HG03039 (cell line): ENCODE data around the gene ITK.
A peak's percentile ranks its signal among the peaks of the same experiment; 100 is the strongest.

Experiments used
- ATAC-seq: cut with Tn5 transposase; IDR thresholded peaks from one replicate; pipeline ENCODE4 v1.9.1; 2021; ENCODE audit warnings: mild to moderate bottlenecking, moderate library complexity; ENCODE audit not compliant: unreplicated experiment

Gene ITK

GRCh38 chr5:157278319-157279037 is 97.8 kb downstream of the ITK start:
- no peak for ATAC-seq

GRCh38 chr5:157279605-157280239 is 99.1 kb downstream of the ITK start:
- no peak for ATAC-seq

GRCh38 chr5:157280927-157281326 is 100.3 kb downstream of the ITK start:
- ATAC-seq, result no peak

- no peak for ATAC-seq
Measured at GRCh38 chr5:157282150-157282549, 101.5 kb downstream of the ITK start.

GRCh38 chr5:157283434-157283833 is 102.8 kb downstream of the ITK start:
- peak; percentile 95 for ATAC-seq

- no peak for ATAC-seq
Measured at GRCh38 chr5:157284458-157285212, 104.0 kb downstream of the ITK start.

GRCh38 chr5:157285310-157286035 is 104.8 kb downstream of the ITK start:
- no peak for ATAC-seq

- ATAC-seq, result no peak
Measured at GRCh38 chr5:157286761-157287211, 106.1 kb downstream of the ITK start.

- no peak for ATAC-seq
Measured at GRCh38 chr5:157288405-157289163, 107.9 kb downstream of the ITK start.

- no peak for ATAC-seq
Measured at GRCh38 chr5:157289164-157289819, 108.7 kb downstream of the ITK start.

- no peak for ATAC-seq
Measured at GRCh38 chr5:157290156-157290980, 109.7 kb downstream of the ITK start.

- peak; percentile 84 for ATAC-seq
Measured at GRCh38 chr5:157290981-157291711, 110.5 kb downstream of the ITK start.

- ATAC-seq, result no peak
Measured at GRCh38 chr5:157292599-157292998, 112.0 kb downstream of the ITK start.

- no peak for ATAC-seq
Measured at GRCh38 chr5:157294407-157295091, 113.9 kb downstream of the ITK start.

GRCh38 chr5:157295247-157295646 is 114.6 kb downstream of the ITK start:
- ATAC-seq, result no peak

GRCh38 chr5:157300564-157300963 is 119.9 kb downstream of the ITK start:
- ATAC-seq, result no peak

- ATAC-seq, result no peak
Measured at GRCh38 chr5:157301066-157301465, 120.4 kb downstream of the ITK start.

GRCh38 chr5:157303023-157303422 is 122.4 kb downstream of the ITK start:
- ATAC-seq, result no peak
